Measurements from ENCODE around the gene RGL2. TPM values are rescaled to one million over a fixed set of nuclear protein-coding genes. Genes with fewer than 3 reads are reported as not detected.

The RGL2 gene
- total RNA-seq, 2 donors from 2014 or later = 98.7 to 107 TPM

- Histone ChIP-seq H3K9me3 (no peaks in the 10 kb centered on the region), H3K27me3 (replicated peaks; ENCODE audit: insufficient read depth) (no peaks in the 10 kb centered on the region), H3K4me1 (replicated peaks) (peaks cover 15% of the 10 kb centered on the region), H3K4me3 (peak overlapping the region in 1 of 2 donors; percentile 66), H3K27ac (no peak overlapping the region), H3K36me3 (peaks cover 0 to 2% of the 10 kb centered on the region in 2 donors)
- TF ChIP-seq CTCF (IDR thresholded peaks at IDR 0.05) = no peak
- TF ChIP-seq POLR2AphosphoS5 (IDR thresholded peaks at IDR 0.05) = no peak
- TF ChIP-seq POLR2A (IDR thresholded peaks at IDR 0.05) = no peak
- intact Hi-C loops (cut with DNase I) = no loop called here
- DNase-seq (ENCODE audit: low spot score) = no peak
- 63% methylated on average over 7 of the region's 7 CpGs for WGBS
Observed at GRCh38 chr6:33290459-33290858, 8.3 kb downstream of the RGL2 start.

GRCh38 chr6:33289784-33290315 lies 8.9 kb downstream of the RGL2 start:
- no peaks in the 10 kb centered on the region for H3K27me3 ChIP-seq (replicated peaks; ENCODE audit: insufficient read depth)
- H3K36me3 ChIP-seq = no peaks in the 10 kb centered on the region
- DNase-seq (ENCODE audit: low spot score) = no peak
- intact Hi-C loops (cut with DNase I) = no loop called here
- H3K4me3 ChIP-seq = peak overlapping the region; percentile 66
- 4% methylated on average over 14 of the region's 14 CpGs for WGBS
- peaks cover 15% of the 10 kb centered on the region for H3K4me1 ChIP-seq (replicated peaks)
- H3K27ac ChIP-seq = peak overlapping the region; percentile 83 to 88
- H3K9me3 ChIP-seq = no peaks in the 10 kb centered on the region
- TF ChIP-seq POLR2A (IDR thresholded peaks at IDR 0.05) (no peak), POLR2AphosphoS5 (IDR thresholded peaks at IDR 0.05) (no peak), CTCF (IDR thresholded peaks at IDR 0.05) (no peak)

GRCh38 chr6:33288921-33289783 lies 9.6 kb downstream of the RGL2 start, which contains the start of the genes PFDN6 and WDR46:
Gene PFDN6, plus strand, starts transcription at chr6:33289601. Its CDS starts 256 bp downstream, at chr6:33289857.
Gene WDR46, minus strand, starts transcription at chr6:33289239. Its CDS starts 69 bp downstream, at chr6:33289170.
- DNase-seq (ENCODE audit: low spot score) = peak; percentile 87
- under 1% methylated on average over 43 of the region's 43 CpGs for WGBS
- H3K36me3 ChIP-seq = no peaks in the 10 kb centered on the region
- no peaks in the 10 kb centered on the region for H3K27me3 ChIP-seq (replicated peaks; ENCODE audit: insufficient read depth)
- peaks cover 11% of the 10 kb centered on the region for H3K4me1 ChIP-seq (replicated peaks)
- TF ChIP-seq POLR2A (IDR thresholded peaks at IDR 0.05) (no peak), POLR2AphosphoS5 (IDR thresholded peaks at IDR 0.05) (peak; percentile 96)
- intact Hi-C loops (cut with DNase I) = no loop called here
- no peaks in the 10 kb centered on the region for H3K9me3 ChIP-seq
- H3K4me3 ChIP-seq = peak within 1 kb of the TSS; percentile 66
- H3K27ac ChIP-seq = peak within 1 kb of the TSS; percentile 83 to 88

GRCh38 chr6:33288141-33288920 lies 10.4 kb downstream of the RGL2 start:
- Histone ChIP-seq H3K27ac (peak overlapping the region; percentile 83 to 88), H3K4me1 (replicated peaks) (peaks cover 11% of the 10 kb centered on the region), H3K36me3 (no peaks in the 10 kb centered on the region), H3K9me3 (no peaks in the 10 kb centered on the region), H3K4me3 (peak overlapping the region; percentile 66), H3K27me3 (replicated peaks; ENCODE audit: insufficient read depth) (no peaks in the 10 kb centered on the region)
- intact Hi-C loops (cut with DNase I) = no loop called here
- TF ChIP-seq POLR2AphosphoS5 (IDR thresholded peaks at IDR 0.05) (no peak), CTCF (IDR thresholded peaks at IDR 0.05) (no peak), POLR2A (IDR thresholded peaks at IDR 0.05) (no peak)
- no peak for DNase-seq (ENCODE audit: low spot score)
- 12% methylated on average over 21 of the region's 21 CpGs for WGBS
